HepG2 (cell line): Measurements from ENCODE around the gene BIRC2. TPM values are rescaled to one million over a fixed set of nuclear protein-coding genes. Genes with fewer than 3 reads are reported as not detected.

ENCODE experiments used
- HDAC2 ChIP-seq: sonication (generic); formaldehyde crosslinking; IDR thresholded peaks from 2 replicates; pipeline ENCODE4 v1.4.0; 2020; ENCODE audit warnings: missing genetic modification reagents
- NAIF1 ChIP-seq: sonication (generic); formaldehyde crosslinking; IDR thresholded peaks from 2 replicates; pipeline ENCODE4 v1.5.0; 2020; ENCODE audit warnings: mild to moderate bottlenecking, missing genetic modification reagents, borderline replicate concordance
- NR2F2 ChIP-seq: IDR thresholded peaks from 2 replicates; pipeline ENCODE4 v1.6.1; 2012; ENCODE audit warnings: low read depth, inconsistent platforms, borderline replicate concordance
- TCF7L2 ChIP-seq: IDR thresholded peaks from 2 replicates; pipeline ENCODE4 v1.6.1; 2011; ENCODE audit warnings: mild to moderate bottlenecking, low read depth, low read length, moderate library complexity
- THYN1 ChIP-seq: sonication (generic); formaldehyde crosslinking; IDR thresholded peaks from 2 replicates; pipeline ENCODE4 v1.8.1; 2023; ENCODE audit warnings: low read depth, mild to moderate bottlenecking, moderate library complexity, missing genetic modification reagents, borderline replicate concordance
- ZFP90 ChIP-seq: sonication (generic); formaldehyde crosslinking; IDR thresholded peaks from 2 replicates; pipeline ENCODE4 v1.8.0; 2022; ENCODE audit warnings: missing genetic modification reagents, mild to moderate bottlenecking, inconsistent platforms, borderline replicate concordance
- polyA plus RNA-seq, 8 experiments: library from polyadenylated mRNA; depleted of rRNA in 3 of 8; stranded (reverse) in 7 of 8; unstranded in 1 of 8; fragments of >200 nt; fragmentation: Illumina TruSeq in 4 of 8; extraction: Trizol in 4 of 8; gene quantifications; 2 replicates each; pipeline versions ENCODE4 v1.2.1 to v1.2.3, GENCODE V29; 2011 to 2016; ENCODE audit warnings: low read depth in 4 of 8, missing spikeins in 1 of 8, mixed read lengths in 1 of 8; ENCODE audit not compliant: insufficient read depth in 1 of 8
- total RNA-seq, 5 experiments: library from RNA; depleted of rRNA; stranded (reverse); fragments of >200 nt; fragmentation: Illumina TruSeq; extraction: Trizol; gene quantifications; 2 replicates each; pipeline ENCODE4 v1.2.3, GENCODE V29; 2016; ENCODE audit warnings: low read depth in 1 of 5
- TF ChIP-seq, protein P1 (sequence below): sonication (generic); formaldehyde crosslinking; IDR thresholded peaks from 2 replicates; pipeline ENCODE4 v1.4.0; 2020; ENCODE audit warnings: missing genetic modification reagents
- TF ChIP-seq, protein P2 (sequence below): sonication (generic); formaldehyde crosslinking; IDR thresholded peaks from 2 replicates; pipeline ENCODE4 v1.4.0; 2020; ENCODE audit warnings: mild to moderate bottlenecking, missing genetic modification reagents, borderline replicate concordance
- TF ChIP-seq, protein P3 (sequence below): sonication (generic); formaldehyde crosslinking; IDR thresholded peaks from 2 replicates; pipeline ENCODE4 v1.5.0; 2020; ENCODE audit warnings: missing genetic modification reagents
- TF ChIP-seq, protein P4 (sequence below): sonication (generic); formaldehyde crosslinking; IDR thresholded peaks from 2 replicates; pipeline ENCODE4 v1.4.0; 2020; ENCODE audit warnings: missing genetic modification reagents, mild to moderate bottlenecking, borderline replicate concordance
- TF ChIP-seq, protein P5 (sequence below): sonication (generic); formaldehyde crosslinking; IDR thresholded peaks from 2 replicates; pipeline ENCODE4 v1.4.0; 2020; ENCODE audit warnings: missing genetic modification reagents, borderline replicate concordance

Gene BIRC2
- total and polyA plus RNA-seq, 2 of the 13 experiments (the other 11 are each of a cell fraction or from before 2014, with no cell fraction given), result 61.7 to 62.2 TPM

DNA sequence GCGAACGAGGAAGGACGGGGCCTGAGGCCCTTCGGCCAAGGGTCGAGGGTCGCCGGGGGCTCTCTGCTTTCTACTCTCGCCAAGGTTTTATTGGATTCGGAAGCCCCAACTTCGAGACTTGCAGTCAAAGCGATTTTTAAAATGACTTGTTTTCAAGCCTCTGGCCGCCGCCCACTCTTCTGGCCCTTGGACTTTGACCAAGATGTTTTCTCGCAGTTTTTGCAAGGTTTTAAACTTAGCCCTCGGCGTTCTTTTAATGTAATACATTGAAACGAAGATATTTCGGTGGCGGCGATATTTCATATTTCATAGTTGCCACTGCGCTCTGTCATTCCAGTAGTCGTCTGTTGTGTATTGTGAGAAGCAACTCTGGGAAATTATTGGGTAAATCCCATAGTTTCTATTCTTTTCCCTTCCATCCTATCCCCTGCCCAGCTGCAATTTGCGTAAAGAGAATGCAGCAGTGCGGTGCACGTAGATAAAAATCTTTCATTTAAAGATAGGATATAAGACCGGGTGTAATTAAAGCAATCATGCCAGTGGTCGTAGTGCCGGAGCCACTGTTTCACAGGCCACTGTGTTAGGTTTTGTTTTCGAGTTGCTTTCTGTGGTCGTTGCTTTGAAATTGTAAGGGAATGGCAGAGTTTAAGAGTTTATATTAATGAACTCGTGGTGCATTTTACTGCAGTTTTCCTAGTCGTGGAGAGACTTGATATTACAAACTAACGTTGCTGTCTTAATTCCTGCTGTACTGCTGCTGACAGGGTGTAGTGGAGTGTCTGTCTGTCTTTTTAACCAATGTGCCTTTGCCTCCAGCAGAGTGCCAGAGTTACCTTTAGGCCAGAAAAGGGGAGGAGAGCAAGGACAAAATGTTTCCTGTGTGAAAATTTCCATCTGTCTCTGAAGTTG, 702 bp downstream of the BIRC2 start (continued):
- TF ChIP-seq, protein P1, sequence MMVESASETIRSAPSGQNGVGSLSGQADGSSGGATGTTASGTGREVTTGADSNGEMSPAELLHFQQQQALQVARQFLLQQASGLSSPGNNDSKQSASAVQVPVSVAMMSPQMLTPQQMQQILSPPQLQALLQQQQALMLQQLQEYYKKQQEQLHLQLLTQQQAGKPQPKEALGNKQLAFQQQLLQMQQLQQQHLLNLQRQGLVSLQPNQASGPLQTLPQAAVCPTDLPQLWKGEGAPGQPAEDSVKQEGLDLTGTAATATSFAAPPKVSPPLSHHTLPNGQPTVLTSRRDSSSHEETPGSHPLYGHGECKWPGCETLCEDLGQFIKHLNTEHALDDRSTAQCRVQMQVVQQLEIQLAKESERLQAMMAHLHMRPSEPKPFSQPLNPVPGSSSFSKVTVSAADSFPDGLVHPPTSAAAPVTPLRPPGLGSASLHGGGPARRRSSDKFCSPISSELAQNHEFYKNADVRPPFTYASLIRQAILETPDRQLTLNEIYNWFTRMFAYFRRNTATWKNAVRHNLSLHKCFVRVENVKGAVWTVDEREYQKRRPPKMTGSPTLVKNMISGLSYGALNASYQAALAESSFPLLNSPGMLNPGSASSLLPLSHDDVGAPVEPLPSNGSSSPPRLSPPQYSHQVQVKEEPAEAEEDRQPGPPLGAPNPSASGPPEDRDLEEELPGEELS (CRISPR knock-in tag), result no peak
- TF ChIP-seq HDAC2 (CRISPR knock-in tag) (no peak), ZFP90 (0 out of 2 replicates have a peak, but pooled peaks have one; percentile 7), NAIF1 (CRISPR knock-in tag) (no peak), TCF7L2 (no peak), NR2F2 (no peak), THYN1 (no peak)
- TF ChIP-seq, protein P2, sequence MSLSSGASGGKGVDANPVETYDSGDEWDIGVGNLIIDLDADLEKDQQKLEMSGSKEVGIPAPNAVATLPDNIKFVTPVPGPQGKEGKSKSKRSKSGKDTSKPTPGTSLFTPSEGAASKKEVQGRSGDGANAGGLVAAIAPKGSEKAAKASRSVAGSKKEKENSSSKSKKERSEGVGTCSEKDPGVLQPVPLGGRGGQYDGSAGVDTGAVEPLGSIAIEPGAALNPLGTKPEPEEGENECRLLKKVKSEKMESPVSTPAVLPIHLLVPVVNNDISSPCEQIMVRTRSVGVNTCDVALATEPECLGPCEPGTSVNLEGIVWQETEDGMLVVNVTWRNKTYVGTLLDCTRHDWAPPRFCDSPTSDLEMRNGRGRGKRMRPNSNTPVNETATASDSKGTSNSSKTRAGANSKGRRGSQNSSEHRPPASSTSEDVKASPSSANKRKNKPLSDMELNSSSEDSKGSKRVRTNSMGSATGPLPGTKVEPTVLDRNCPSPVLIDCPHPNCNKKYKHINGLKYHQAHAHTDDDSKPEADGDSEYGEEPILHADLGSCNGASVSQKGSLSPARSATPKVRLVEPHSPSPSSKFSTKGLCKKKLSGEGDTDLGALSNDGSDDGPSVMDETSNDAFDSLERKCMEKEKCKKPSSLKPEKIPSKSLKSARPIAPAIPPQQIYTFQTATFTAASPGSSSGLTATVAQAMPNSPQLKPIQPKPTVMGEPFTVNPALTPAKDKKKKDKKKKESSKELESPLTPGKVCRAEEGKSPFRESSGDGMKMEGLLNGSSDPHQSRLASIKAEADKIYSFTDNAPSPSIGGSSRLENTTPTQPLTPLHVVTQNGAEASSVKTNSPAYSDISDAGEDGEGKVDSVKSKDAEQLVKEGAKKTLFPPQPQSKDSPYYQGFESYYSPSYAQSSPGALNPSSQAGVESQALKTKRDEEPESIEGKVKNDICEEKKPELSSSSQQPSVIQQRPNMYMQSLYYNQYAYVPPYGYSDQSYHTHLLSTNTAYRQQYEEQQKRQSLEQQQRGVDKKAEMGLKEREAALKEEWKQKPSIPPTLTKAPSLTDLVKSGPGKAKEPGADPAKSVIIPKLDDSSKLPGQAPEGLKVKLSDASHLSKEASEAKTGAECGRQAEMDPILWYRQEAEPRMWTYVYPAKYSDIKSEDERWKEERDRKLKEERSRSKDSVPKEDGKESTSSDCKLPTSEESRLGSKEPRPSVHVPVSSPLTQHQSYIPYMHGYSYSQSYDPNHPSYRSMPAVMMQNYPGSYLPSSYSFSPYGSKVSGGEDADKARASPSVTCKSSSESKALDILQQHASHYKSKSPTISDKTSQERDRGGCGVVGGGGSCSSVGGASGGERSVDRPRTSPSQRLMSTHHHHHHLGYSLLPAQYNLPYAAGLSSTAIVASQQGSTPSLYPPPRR (CRISPR knock-in tag), result no peak
- TF ChIP-seq, protein P3, sequence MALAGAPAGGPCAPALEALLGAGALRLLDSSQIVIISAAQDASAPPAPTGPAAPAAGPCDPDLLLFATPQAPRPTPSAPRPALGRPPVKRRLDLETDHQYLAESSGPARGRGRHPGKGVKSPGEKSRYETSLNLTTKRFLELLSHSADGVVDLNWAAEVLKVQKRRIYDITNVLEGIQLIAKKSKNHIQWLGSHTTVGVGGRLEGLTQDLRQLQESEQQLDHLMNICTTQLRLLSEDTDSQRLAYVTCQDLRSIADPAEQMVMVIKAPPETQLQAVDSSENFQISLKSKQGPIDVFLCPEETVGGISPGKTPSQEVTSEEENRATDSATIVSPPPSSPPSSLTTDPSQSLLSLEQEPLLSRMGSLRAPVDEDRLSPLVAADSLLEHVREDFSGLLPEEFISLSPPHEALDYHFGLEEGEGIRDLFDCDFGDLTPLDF (CRISPR knock-in tag), result no peak
- TF ChIP-seq, protein P4, sequence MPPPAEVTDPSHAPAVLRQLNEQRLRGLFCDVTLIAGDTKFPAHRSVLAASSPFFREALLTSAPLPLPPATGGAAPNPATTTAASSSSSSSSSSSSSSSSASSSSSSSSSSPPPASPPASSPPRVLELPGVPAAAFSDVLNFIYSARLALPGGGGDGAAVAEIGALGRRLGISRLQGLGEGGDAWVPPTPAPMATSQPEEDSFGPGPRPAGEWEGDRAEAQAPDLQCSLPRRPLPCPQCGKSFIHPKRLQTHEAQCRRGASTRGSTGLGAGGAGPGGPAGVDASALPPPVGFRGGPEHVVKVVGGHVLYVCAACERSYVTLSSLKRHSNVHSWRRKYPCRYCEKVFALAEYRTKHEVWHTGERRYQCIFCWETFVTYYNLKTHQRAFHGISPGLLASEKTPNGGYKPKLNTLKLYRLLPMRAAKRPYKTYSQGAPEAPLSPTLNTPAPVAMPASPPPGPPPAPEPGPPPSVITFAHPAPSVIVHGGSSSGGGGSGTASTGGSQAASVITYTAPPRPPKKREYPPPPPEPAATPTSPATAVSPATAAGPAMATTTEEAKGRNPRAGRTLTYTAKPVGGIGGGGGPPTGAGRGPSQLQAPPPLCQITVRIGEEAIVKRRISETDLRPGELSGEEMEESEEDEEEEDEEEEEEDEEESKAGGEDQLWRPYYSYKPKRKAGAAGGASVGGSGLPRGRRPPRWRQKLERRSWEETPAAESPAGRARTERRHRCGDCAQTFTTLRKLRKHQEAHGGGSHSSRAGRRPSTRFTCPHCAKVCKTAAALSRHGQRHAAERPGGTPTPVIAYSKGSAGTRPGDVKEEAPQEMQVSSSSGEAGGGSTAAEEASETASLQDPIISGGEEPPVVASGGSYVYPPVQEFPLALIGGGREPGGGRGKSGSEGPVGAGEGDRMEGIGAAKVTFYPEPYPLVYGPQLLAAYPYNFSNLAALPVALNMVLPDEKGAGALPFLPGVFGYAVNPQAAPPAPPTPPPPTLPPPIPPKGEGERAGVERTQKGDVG (CRISPR knock-in tag), result no peak
- TF ChIP-seq, protein P5, sequence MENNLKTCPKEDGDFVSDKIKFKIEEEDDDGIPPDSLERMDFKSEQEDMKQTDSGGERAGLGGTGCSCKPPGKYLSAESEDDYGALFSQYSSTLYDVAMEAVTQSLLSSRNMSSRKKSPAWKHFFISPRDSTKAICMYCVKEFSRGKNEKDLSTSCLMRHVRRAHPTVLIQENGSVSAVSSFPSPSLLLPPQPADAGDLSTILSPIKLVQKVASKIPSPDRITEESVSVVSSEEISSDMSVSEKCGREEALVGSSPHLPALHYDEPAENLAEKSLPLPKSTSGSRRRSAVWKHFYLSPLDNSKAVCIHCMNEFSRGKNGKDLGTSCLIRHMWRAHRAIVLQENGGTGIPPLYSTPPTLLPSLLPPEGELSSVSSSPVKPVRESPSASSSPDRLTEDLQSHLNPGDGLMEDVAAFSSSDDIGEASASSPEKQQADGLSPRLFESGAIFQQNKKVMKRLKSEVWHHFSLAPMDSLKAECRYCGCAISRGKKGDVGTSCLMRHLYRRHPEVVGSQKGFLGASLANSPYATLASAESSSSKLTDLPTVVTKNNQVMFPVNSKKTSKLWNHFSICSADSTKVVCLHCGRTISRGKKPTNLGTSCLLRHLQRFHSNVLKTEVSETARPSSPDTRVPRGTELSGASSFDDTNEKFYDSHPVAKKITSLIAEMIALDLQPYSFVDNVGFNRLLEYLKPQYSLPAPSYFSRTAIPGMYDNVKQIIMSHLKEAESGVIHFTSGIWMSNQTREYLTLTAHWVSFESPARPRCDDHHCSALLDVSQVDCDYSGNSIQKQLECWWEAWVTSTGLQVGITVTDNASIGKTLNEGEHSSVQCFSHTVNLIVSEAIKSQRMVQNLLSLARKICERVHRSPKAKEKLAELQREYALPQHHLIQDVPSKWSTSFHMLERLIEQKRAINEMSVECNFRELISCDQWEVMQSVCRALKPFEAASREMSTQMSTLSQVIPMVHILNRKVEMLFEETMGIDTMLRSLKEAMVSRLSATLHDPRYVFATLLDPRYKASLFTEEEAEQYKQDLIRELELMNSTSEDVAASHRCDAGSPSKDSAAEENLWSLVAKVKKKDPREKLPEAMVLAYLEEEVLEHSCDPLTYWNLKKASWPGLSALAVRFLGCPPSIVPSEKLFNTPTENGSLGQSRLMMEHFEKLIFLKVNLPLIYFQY (CRISPR knock-in tag), result 0 out of 2 replicates have a peak, but pooled peaks have one; percentile 9
